Measurements from ENCODE around the gene IER5. TPM values are rescaled to one million over a fixed set of nuclear protein-coding genes. Genes with fewer than 3 reads are reported as not detected.

Gene IER5
- total and polyA plus RNA-seq, 2 of the 13 experiments (the other 11 are each of a cell fraction or from before 2014, with no cell fraction given): 2.5 to 3.5 TPM

- TF ChIP-seq ATF2 (CRISPR knock-in tag; IDR thresholded peaks at IDR 0.05) (no peak), MAX (IDR thresholded peaks at IDR 0.05) (peak; percentile 45; the same call in 1 of the 2 replicates), E2F2 (CRISPR knock-in tag; IDR thresholded peaks at IDR 0.05; ENCODE audit: borderline replicate concordance) (no peak), BRD4 (CRISPR knock-in tag; IDR thresholded peaks at IDR 0.05) (no peak), CREB3 (CRISPR knock-in tag; IDR thresholded peaks at IDR 0.05) (no peak), SCMH1 (CRISPR knock-in tag; IDR thresholded peaks at IDR 0.05; ENCODE audit: borderline replicate concordance) (no peak), ZIK1 (CRISPR knock-in tag; IDR thresholded peaks at IDR 0.05; ENCODE audit: borderline replicate concordance, low read depth) (no peak), CHD2 (IDR thresholded peaks at IDR 0.05; ENCODE audit: low read depth, low read length) (no peak), TARDBP (CRISPR knock-in tag; IDR thresholded peaks at IDR 0.05) (no peak), ZNF468 (CRISPR knock-in tag; IDR thresholded peaks at IDR 0.05) (no peak), ZNF879 (CRISPR knock-in tag; IDR thresholded peaks at IDR 0.05) (no peak), KDM2A (CRISPR knock-in tag; IDR thresholded peaks at IDR 0.05; ENCODE audit: borderline replicate concordance, low read depth) (peak; percentile 69; the same call in 1 of the 2 replicates), PAXIP1 (CRISPR knock-in tag; conservative IDR thresholded peaks at IDR 0.05) (0 out of 2 replicates have a peak, but pooled peaks have one; percentile 23), BCL6 (CRISPR knock-in tag; IDR thresholded peaks at IDR 0.05) (peak; percentile 48; the same call in 1 of the 2 replicates), SMARCE1 (IDR thresholded peaks at IDR 0.05; ENCODE audit: borderline replicate concordance) (no peak), ZBTB1 (CRISPR knock-in tag; IDR thresholded peaks at IDR 0.05; ENCODE audit: borderline replicate concordance) (no peak), DBP (CRISPR knock-in tag; IDR thresholded peaks at IDR 0.05; ENCODE audit: not compliant biosample characterization) (no peak), ZNF230 (CRISPR knock-in tag; IDR thresholded peaks at IDR 0.05) (no peak), POLR2G (IDR thresholded peaks at IDR 0.05; ENCODE audit: low read depth, low read length) (no peak)
These were observed 1.4 kb downstream of the IER5 start (continued) for GRCh38 chr1:181089676-181090544.
